GM12891 (cell line): Measurements from ENCODE around the gene CHST9.
A peak's percentile ranks its signal among the peaks of the same experiment; 100 is the strongest.
"Not testable (repeated sequence)": the region's sequence is repeated elsewhere in the genome, so short reads cannot be mapped to it uniquely, and the experiment has no call there.

ENCODE experiments used
- DNase-seq: peaks from one replicate; pipeline ENCODE4 v3.0.0; 2011; ENCODE audit warnings: low spot score; ENCODE audit not compliant: insufficient read length
- FAIRE-seq: peaks from 2 replicates; lab custom pipeline; 2011; peaks lifted over from hg19 to GRCh38; lab: Jason Lieb, UNC
- PAX5 ChIP-seq: IDR thresholded peaks from 2 replicates; pipeline ENCODE4 v1.6.1; 2011; ENCODE audit warnings: low read length, moderate library complexity, mild to moderate bottlenecking; ENCODE audit not compliant: insufficient read depth, severe bottlenecking
- POLR2A ChIP-seq: IDR thresholded peaks from 2 replicates; pipeline ENCODE4 v1.6.1; 2011; ENCODE audit warnings: low read depth, low read length, control low read depth
- POLR2AphosphoS5 ChIP-seq: IDR thresholded peaks from 2 replicates; pipeline ENCODE4 v1.6.1; 2011; ENCODE audit warnings: low read depth, low read length, control low read depth
- POU2F2 ChIP-seq: IDR thresholded peaks from 2 replicates; pipeline ENCODE4 v1.6.1; 2011; ENCODE audit warnings: low read depth, mild to moderate bottlenecking, control low read depth, low read length, moderate library complexity
- SPI1 ChIP-seq: IDR thresholded peaks from 2 replicates; pipeline ENCODE4 v1.6.1; 2011; ENCODE audit warnings: low read depth, low read length, control low read depth
- TAF1 ChIP-seq: IDR thresholded peaks from 2 replicates; pipeline ENCODE4 v1.6.1; 2011; ENCODE audit warnings: low read depth, low read length, control low read depth

CHST9 gene

GRCh38 chr18:26989842-26990241 is 195.3 kb downstream of the CHST9 start:
- FAIRE-seq (no peak), DNase-seq (no peak)
- TF ChIP-seq POLR2A: no peak
- TF ChIP-seq SPI1: no peak
- no peak for TF ChIP-seq TAF1
- no peak for TF ChIP-seq POLR2AphosphoS5
- no peak for TF ChIP-seq POU2F2
- no peak for TF ChIP-seq PAX5

GRCh38 chr18:26981360-26982082 is 203.6 kb downstream of the CHST9 start:
- peak; percentile 16 for FAIRE-seq

GRCh38 chr18:26978812-26979341 is 206.2 kb downstream of the CHST9 start:
- FAIRE-seq (peak; percentile 94), DNase-seq (peak; percentile 25)
- TF ChIP-seq SPI1 (peak; percentile 85), TAF1 (no peak)

More at GRCh38 chr18:26981360-26982082, 203.6 kb downstream of the CHST9 start:
- TF ChIP-seq SPI1: no peak
- no peak for TF ChIP-seq POLR2A
- TF ChIP-seq TAF1: no peak
- no peak for TF ChIP-seq POLR2AphosphoS5
- no peak for TF ChIP-seq PAX5
- TF ChIP-seq POU2F2: no peak
- DNase-seq: no peak

GRCh38 chr18:26977781-26978180 is 207.3 kb downstream of the CHST9 start:
- no peak for FAIRE-seq
- TF ChIP-seq POLR2A (no peak), PAX5 (no peak), TAF1 (no peak), SPI1 (no peak), POU2F2 (no peak), POLR2AphosphoS5 (no peak)
- no peak for DNase-seq

GRCh38 chr18:26976206-26976605 is 208.9 kb downstream of the CHST9 start:
- no peak for DNase-seq
- TF ChIP-seq TAF1: no peak
- TF ChIP-seq POLR2AphosphoS5: no peak
- TF ChIP-seq POU2F2: no peak
- TF ChIP-seq SPI1: no peak
- no peak for FAIRE-seq

GRCh38 chr18:26972549-26972948 is 212.6 kb downstream of the CHST9 start:
- not testable (repeated sequence) for DNase-seq, FAIRE-seq

GRCh38 chr18:26971409-26971808 is 213.7 kb downstream of the CHST9 start:
- FAIRE-seq (no peak), DNase-seq (no peak)
- TF ChIP-seq POU2F2 (no peak), POLR2A (no peak), SPI1 (no peak), TAF1 (no peak), POLR2AphosphoS5 (no peak), PAX5 (no peak)

GRCh38 chr18:26970637-26971036 is 214.5 kb downstream of the CHST9 start:
- FAIRE-seq (no peak), DNase-seq (no peak)
- TF ChIP-seq SPI1 (no peak), PAX5 (no peak), POU2F2 (no peak), POLR2A (no peak), POLR2AphosphoS5 (no peak), TAF1 (no peak)

GRCh38 chr18:26965206-26965605 is 219.9 kb downstream of the CHST9 start:
- TF ChIP-seq TAF1 (no peak), POU2F2 (no peak), POLR2AphosphoS5 (no peak), SPI1 (no peak), POLR2A (no peak), PAX5 (no peak)
- DNase-seq (no peak), FAIRE-seq (no peak)

- TF ChIP-seq PAX5 (no peak), TAF1 (no peak), SPI1 (no peak), POLR2AphosphoS5 (no peak), POU2F2 (no peak), POLR2A (no peak)
- DNase-seq: no peak
- no peak for FAIRE-seq
Observed at GRCh38 chr18:26963292-26963691, 221.8 kb downstream of the CHST9 start.
